Neural progenitor cell (in vitro differentiated cells): ENCODE measurements around the gene FHOD3.

Source experiments
- EZH2phosphoT487 ChIP-seq: fragments of 200-600 bp; sonication (generic); IDR thresholded peaks from 2 replicates; pipeline ENCODE4 v1.6.1; 2017; ENCODE audit warnings: antibody characterized with exemption
- TF ChIP-seq, protein P1 (sequence below): fragments of 200-600 bp; sonication (generic); IDR thresholded peaks from 2 replicates; pipeline ENCODE4 v1.5.1; 2017; ENCODE audit warnings: antibody characterized with exemption, mild to moderate bottlenecking

DNA sequence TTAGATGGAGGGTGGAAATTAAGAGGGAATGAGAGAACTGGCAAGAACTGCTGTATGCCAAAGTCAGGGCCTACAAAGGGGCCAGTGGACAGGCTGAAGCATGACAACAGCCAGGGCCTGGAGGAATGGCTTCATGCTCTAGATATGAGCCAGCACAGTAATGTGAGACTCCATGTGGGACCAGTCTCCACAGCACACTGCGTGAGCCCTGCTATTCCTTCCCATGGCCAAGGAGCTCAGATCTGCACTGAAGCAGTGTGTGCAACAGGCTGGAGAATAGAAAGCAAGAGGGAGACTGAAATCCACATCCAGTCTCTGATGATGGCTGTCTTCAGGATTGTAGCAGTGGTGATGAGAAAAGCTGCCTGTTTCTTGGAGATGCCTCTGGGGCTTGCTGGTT is 368.4 kb downstream of the FHOD3 start:
- TF ChIP-seq, protein P1, sequence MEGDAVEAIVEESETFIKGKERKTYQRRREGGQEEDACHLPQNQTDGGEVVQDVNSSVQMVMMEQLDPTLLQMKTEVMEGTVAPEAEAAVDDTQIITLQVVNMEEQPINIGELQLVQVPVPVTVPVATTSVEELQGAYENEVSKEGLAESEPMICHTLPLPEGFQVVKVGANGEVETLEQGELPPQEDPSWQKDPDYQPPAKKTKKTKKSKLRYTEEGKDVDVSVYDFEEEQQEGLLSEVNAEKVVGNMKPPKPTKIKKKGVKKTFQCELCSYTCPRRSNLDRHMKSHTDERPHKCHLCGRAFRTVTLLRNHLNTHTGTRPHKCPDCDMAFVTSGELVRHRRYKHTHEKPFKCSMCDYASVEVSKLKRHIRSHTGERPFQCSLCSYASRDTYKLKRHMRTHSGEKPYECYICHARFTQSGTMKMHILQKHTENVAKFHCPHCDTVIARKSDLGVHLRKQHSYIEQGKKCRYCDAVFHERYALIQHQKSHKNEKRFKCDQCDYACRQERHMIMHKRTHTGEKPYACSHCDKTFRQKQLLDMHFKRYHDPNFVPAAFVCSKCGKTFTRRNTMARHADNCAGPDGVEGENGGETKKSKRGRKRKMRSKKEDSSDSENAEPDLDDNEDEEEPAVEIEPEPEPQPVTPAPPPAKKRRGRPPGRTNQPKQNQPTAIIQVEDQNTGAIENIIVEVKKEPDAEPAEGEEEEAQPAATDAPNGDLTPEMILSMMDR, result no peak
- TF ChIP-seq EZH2phosphoT487, result no peak
